ENCODE results near the gene ZNF565. TPM values are rescaled to one million over a fixed set of nuclear protein-coding genes. Genes with fewer than 3 reads are reported as not detected.

The ZNF565 gene
- total RNA-seq, 1 donor from 2014 or later, result 6.2 TPM

DNA sequence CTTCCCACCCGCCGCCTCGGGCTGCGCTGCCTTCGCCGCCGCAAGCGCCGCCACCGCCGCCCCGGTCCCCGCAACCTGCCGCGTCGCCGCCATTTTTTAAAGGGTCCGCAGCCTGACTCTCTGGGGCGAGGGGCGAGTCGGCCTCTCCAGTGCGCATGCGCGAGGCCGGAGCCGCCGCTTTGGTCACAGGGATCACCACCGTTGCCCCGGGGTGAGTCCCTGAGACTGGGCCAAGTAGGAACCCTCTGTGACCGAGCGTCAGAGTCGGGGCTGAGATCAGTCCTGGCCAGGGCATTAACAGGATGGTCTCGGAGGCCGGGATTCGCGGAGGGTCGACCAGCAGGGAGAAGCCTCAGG, 43.0 kb upstream of the ZNF565 start:
- peaks cover 6% of the 10 kb centered on the region for H3K27me3 Mint-ChIP-seq (ENCODE audit: insufficient read depth, low read depth)
- H3K79me2 ChIP-seq (ENCODE audit: low read depth), result no peaks in the 10 kb centered on the region
- peaks cover 3% of the 10 kb centered on the region for H3K4me1 Mint-ChIP-seq
- H3K4me1 ChIP-seq, result no peaks in the 10 kb centered on the region
- no peaks in the 10 kb centered on the region for H3F3A ChIP-seq (ENCODE audit: low read depth)
- H3K36me3 Mint-ChIP-seq, result peaks cover 16% of the 10 kb centered on the region
- no peaks in the 10 kb centered on the region for H3K9me3 ChIP-seq (ENCODE audit: low read depth)
- TF ChIP-seq, protein P1, sequence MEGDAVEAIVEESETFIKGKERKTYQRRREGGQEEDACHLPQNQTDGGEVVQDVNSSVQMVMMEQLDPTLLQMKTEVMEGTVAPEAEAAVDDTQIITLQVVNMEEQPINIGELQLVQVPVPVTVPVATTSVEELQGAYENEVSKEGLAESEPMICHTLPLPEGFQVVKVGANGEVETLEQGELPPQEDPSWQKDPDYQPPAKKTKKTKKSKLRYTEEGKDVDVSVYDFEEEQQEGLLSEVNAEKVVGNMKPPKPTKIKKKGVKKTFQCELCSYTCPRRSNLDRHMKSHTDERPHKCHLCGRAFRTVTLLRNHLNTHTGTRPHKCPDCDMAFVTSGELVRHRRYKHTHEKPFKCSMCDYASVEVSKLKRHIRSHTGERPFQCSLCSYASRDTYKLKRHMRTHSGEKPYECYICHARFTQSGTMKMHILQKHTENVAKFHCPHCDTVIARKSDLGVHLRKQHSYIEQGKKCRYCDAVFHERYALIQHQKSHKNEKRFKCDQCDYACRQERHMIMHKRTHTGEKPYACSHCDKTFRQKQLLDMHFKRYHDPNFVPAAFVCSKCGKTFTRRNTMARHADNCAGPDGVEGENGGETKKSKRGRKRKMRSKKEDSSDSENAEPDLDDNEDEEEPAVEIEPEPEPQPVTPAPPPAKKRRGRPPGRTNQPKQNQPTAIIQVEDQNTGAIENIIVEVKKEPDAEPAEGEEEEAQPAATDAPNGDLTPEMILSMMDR (IDR thresholded peaks at IDR 0.05), result no peak
- TF ChIP-seq EZH2phosphoT487 (IDR thresholded peaks at IDR 0.05) (no peak), EZH2 (IDR thresholded peaks at IDR 0.05) (no peak)
- H3K27ac Mint-ChIP-seq, result no peak overlapping the region
- no peaks in the 10 kb centered on the region for H3K36me3 ChIP-seq
- H3K9ac ChIP-seq, result no peak overlapping the region
- H3K4me3 Mint-ChIP-seq, result peak overlapping the region; percentile 69
- H3K27me3 ChIP-seq, result no peaks in the 10 kb centered on the region
- DNase-seq (ENCODE audit: low spot score), result no peak
- H3K27ac ChIP-seq, result no peak overlapping the region
- H3K4me2 ChIP-seq, result no peak overlapping the region
- no peak overlapping the region for H2AFZ ChIP-seq (replicated peaks)
- H3K9me3 Mint-ChIP-seq, result peaks cover 35% of the 10 kb centered on the region
- H3K4me3 ChIP-seq, result no peak overlapping the region
- no peaks in the 10 kb centered on the region for H4K20me1 ChIP-seq (ENCODE audit: low read depth)

DNA sequence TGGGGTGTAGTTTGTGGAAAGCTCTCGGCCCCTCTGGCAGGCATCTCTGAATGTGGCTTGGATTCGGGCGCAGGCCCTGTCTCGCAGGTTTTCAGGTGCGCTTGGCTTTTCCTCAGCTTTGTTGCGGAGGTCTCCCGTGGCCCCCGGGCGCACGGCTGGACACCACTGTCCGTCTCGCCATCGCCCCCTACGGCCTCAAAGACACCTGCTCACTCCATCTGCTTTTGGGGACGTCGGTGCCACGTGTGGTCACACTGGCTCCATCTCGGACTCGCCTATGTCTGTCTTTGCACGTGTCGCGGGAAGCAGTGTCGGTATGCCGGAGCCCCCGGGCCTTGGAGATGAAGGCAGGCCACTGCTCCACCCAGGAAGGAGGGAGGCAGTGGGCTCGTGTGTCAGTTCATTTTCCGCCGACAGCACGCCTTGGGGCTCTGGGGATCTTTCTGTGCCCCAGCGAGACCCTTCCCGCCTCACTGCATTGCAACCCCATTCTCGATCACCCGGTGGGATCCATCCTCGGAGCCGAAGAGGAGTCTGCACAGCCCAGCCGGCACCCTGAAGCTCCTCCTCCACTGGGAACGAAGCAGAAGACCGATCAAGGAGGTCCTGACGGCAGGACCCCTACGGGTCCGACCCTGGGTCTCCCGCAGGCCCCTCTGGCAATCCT, 42.5 kb upstream of the ZNF565 start:
- no peak overlapping the region for H3K27ac ChIP-seq
- no peak overlapping the region for H3K4me2 ChIP-seq
- H3K27me3 ChIP-seq, result no peaks in the 10 kb centered on the region
- no peaks in the 10 kb centered on the region for H3F3A ChIP-seq (ENCODE audit: low read depth)
- no peaks in the 10 kb centered on the region for H3K9me3 ChIP-seq (ENCODE audit: low read depth)
- Mint-ChIP-seq H3K4me3 (peak overlapping the region; percentile 69), H3K27me3 (ENCODE audit: insufficient read depth, low read depth) (peaks cover 6% of the 10 kb centered on the region), H3K9me3 (peaks cover 35% of the 10 kb centered on the region), H3K36me3 (peaks cover 16% of the 10 kb centered on the region), H3K4me1 (peaks cover 3% of the 10 kb centered on the region), H3K27ac (no peak overlapping the region)
- H3K4me3 ChIP-seq, result no peak overlapping the region
- no peaks in the 10 kb centered on the region for H4K20me1 ChIP-seq (ENCODE audit: low read depth)
- DNase-seq (ENCODE audit: low spot score), result no peak
- no peaks in the 10 kb centered on the region for H3K36me3 ChIP-seq
- H2AFZ ChIP-seq (replicated peaks), result no peak overlapping the region
- no peaks in the 10 kb centered on the region for H3K79me2 ChIP-seq (ENCODE audit: low read depth)
- H3K9ac ChIP-seq, result no peak overlapping the region
- TF ChIP-seq EZH2 (IDR thresholded peaks at IDR 0.05) (no peak), EZH2phosphoT487 (IDR thresholded peaks at IDR 0.05) (no peak)
- TF ChIP-seq, protein P1 (IDR thresholded peaks at IDR 0.05), result no peak
- H3K4me1 ChIP-seq, result no peaks in the 10 kb centered on the region

DNA sequence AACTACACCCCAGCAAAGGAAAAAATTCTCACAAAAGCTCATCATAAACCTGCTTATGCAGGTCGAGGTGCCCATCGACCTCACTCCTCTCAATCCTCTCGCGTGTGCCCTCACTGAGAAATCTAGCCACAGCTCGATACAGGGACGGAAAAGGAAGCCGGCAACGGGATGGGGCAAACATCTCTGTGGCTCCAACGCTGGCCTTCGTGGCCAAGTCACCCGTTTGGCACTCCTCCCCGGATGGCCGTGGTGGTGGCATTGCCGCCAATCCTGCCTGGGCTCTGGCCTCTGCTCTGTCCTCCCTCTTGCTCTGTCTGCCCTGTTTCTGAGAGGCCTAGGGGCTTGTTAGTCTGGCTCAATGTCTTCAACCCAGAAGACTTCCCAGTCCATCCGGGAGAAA, 41.6 kb upstream of the ZNF565 start:
- Histone ChIP-seq H3K4me2 (no peak overlapping the region), H4K20me1 (ENCODE audit: low read depth) (no peaks in the 10 kb centered on the region), H3K27me3 (no peaks in the 10 kb centered on the region), H3K79me2 (ENCODE audit: low read depth) (no peaks in the 10 kb centered on the region), H3K36me3 (no peaks in the 10 kb centered on the region), H3K9ac (no peak overlapping the region), H2AFZ (replicated peaks) (no peak overlapping the region), H3K27ac (no peak overlapping the region), H3K4me1 (no peaks in the 10 kb centered on the region), H3K9me3 (ENCODE audit: low read depth) (no peaks in the 10 kb centered on the region), H3F3A (ENCODE audit: low read depth) (no peaks in the 10 kb centered on the region), H3K4me3 (no peak overlapping the region)
- no peak overlapping the region for H3K27ac Mint-ChIP-seq
- no peak for TF ChIP-seq EZH2phosphoT487 (IDR thresholded peaks at IDR 0.05)
- TF ChIP-seq EZH2 (IDR thresholded peaks at IDR 0.05), result no peak
- TF ChIP-seq, protein P1 (IDR thresholded peaks at IDR 0.05), result no peak
- DNase-seq (ENCODE audit: low spot score), result no peak
- peaks cover 6% of the 10 kb centered on the region for H3K27me3 Mint-ChIP-seq (ENCODE audit: insufficient read depth, low read depth)
- H3K4me1 Mint-ChIP-seq, result peaks cover 3% of the 10 kb centered on the region
- H3K36me3 Mint-ChIP-seq, result peaks cover 16% of the 10 kb centered on the region
- peaks cover 43% of the 10 kb centered on the region for H3K9me3 Mint-ChIP-seq
- peak overlapping the region; percentile 72 for H3K4me3 Mint-ChIP-seq

Data from neural progenitor cell (in vitro differentiated cells).